GM12872 (cell line): Measurements from ENCODE around the gene ADA.

Experiments used
- CTCF ChIP-seq: IDR thresholded peaks from 3 replicates; pipeline ENCODE4 v1.5.1; 2011; ENCODE audit warnings: low read depth, mild to moderate bottlenecking, low read length, moderate library complexity; ENCODE audit not compliant: insufficient read depth

ADA gene

GRCh38 chr20:44598423-44599305 is 52.8 kb downstream of the ADA start:
- TF ChIP-seq CTCF, result peak; percentile 37; the same call in 2 of the 3 replicates

- no peak for TF ChIP-seq CTCF
Measured at GRCh38 chr20:44597930-44598329, 53.6 kb downstream of the ADA start.

- no peak for TF ChIP-seq CTCF
Measured at GRCh38 chr20:44597516-44597915, 54.0 kb downstream of the ADA start.

GRCh38 chr20:44596876-44597275 is 54.6 kb downstream of the ADA start:
- no peak for TF ChIP-seq CTCF

- no peak for TF ChIP-seq CTCF
Measured at GRCh38 chr20:44596010-44596409, 55.5 kb downstream of the ADA start.

GRCh38 chr20:44594730-44595129 is 56.8 kb downstream of the ADA start:
- no peak for TF ChIP-seq CTCF

GRCh38 chr20:44593751-44594150 is 57.7 kb downstream of the ADA start:
- TF ChIP-seq CTCF, result no peak
